Glutamatergic neuron (in vitro differentiated cells): ENCODE results near the gene GOLGA2. TPM values are rescaled to one million over a fixed set of nuclear protein-coding genes. Genes with fewer than 3 reads are reported as not detected.

ENCODE experiments used
- DNase-seq: peaks from one replicate; pipeline ENCODE4 v3.0.0; 2022
- H3K27ac Mint-ChIP-seq: one replicate; pipeline ENCODE4 v1.8.0; 2020; ENCODE audit warnings: mild to moderate bottlenecking, mixed read lengths, inconsistent platforms; ENCODE audit not compliant: unreplicated experiment
- H3K27me3 Mint-ChIP-seq: one replicate; pipeline ENCODE4 v1.8.0; 2020; ENCODE audit warnings: mild to moderate bottlenecking, moderate library complexity, mixed read lengths, inconsistent platforms; ENCODE audit not compliant: unreplicated experiment
- H3K36me3 Mint-ChIP-seq: one replicate; pipeline ENCODE4 v1.8.0; 2020; ENCODE audit warnings: mild to moderate bottlenecking, mixed read lengths, inconsistent platforms; ENCODE audit not compliant: unreplicated experiment
- H3K4me1 Mint-ChIP-seq: one replicate; pipeline ENCODE4 v1.8.0; 2020; ENCODE audit warnings: mild to moderate bottlenecking, low read depth, mixed read lengths, inconsistent platforms; ENCODE audit not compliant: unreplicated experiment
- H3K4me3 Mint-ChIP-seq: one replicate; pipeline ENCODE4 v1.8.0; 2020; ENCODE audit warnings: mild to moderate bottlenecking, mixed read lengths, inconsistent platforms; ENCODE audit not compliant: unreplicated experiment
- H3K9me3 Mint-ChIP-seq: one replicate; pipeline ENCODE4 v1.8.0; 2020; ENCODE audit warnings: mild to moderate bottlenecking, moderate library complexity, mixed read lengths, inconsistent platforms; ENCODE audit not compliant: unreplicated experiment
- CTCF ChIP-seq: fragments of 200-600 bp; sonication (generic); IDR thresholded peaks from one replicate; pipeline ENCODE4 v1.5.0; 2021; ENCODE audit not compliant: partially characterized antibody, unreplicated experiment
- total RNA-seq: library from RNA; stranded (reverse); fragmentation: NEBNext Ultra II Directional; extraction: Animal tissue kit (Norgen Biotek cat#: 25700); gene quantifications from one replicate; pipeline ENCODE4 v1.2.1, GENCODE V29; 2021; ENCODE audit not compliant: unreplicated experiment

Gene GOLGA2
- total RNA-seq, 1 donor from 2014 or later, result 78.3 TPM

GRCh38 chr9:128262687-128263086 is 13.1 kb downstream of the GOLGA2 start:
- TF ChIP-seq CTCF, result no peak
- Mint-ChIP-seq H3K27me3 (peaks cover 13% of the 10 kb centered on the region), H3K9me3 (peaks cover 11% of the 10 kb centered on the region), H3K27ac (no peak overlapping the region), H3K4me1 (peaks cover 7% of the 10 kb centered on the region), H3K36me3 (peaks cover 9% of the 10 kb centered on the region), H3K4me3 (no peak overlapping the region)
- no peak for DNase-seq

GRCh38 chr9:128260340-128260739 is 15.5 kb downstream of the GOLGA2 start:
- no peak for TF ChIP-seq CTCF
- Mint-ChIP-seq H3K27ac (no peak overlapping the region), H3K27me3 (peaks cover 16% of the 10 kb centered on the region), H3K9me3 (peaks cover 8% of the 10 kb centered on the region), H3K4me1 (peaks cover 7% of the 10 kb centered on the region), H3K4me3 (no peak overlapping the region), H3K36me3 (peaks cover 9% of the 10 kb centered on the region)
- no peak for DNase-seq

GRCh38 chr9:128259156-128259555 is 16.7 kb downstream of the GOLGA2 start:
- H3K4me1 Mint-ChIP-seq, result peaks cover 10% of the 10 kb centered on the region
- peak overlapping the region; percentile 59 for H3K27ac Mint-ChIP-seq
- no peak for DNase-seq
- peaks cover 18% of the 10 kb centered on the region for H3K27me3 Mint-ChIP-seq
- H3K36me3 Mint-ChIP-seq, result peaks cover 9% of the 10 kb centered on the region
- no peak for TF ChIP-seq CTCF
- peaks cover 7% of the 10 kb centered on the region for H3K9me3 Mint-ChIP-seq
- no peak overlapping the region for H3K4me3 Mint-ChIP-seq

- H3K4me1 Mint-ChIP-seq, result peaks cover 10% of the 10 kb centered on the region
- H3K9me3 Mint-ChIP-seq, result peaks cover 7% of the 10 kb centered on the region
- peaks cover 22% of the 10 kb centered on the region for H3K27me3 Mint-ChIP-seq
- H3K36me3 Mint-ChIP-seq, result peaks cover 9% of the 10 kb centered on the region
- DNase-seq, result no peak
- TF ChIP-seq CTCF, result no peak
- H3K27ac Mint-ChIP-seq, result no peak overlapping the region
- no peak overlapping the region for H3K4me3 Mint-ChIP-seq
Measured at GRCh38 chr9:128258326-128258725, 17.5 kb downstream of the GOLGA2 start.

GRCh38 chr9:128257907-128258306 is 17.9 kb downstream of the GOLGA2 start:
- no peak for DNase-seq
- Mint-ChIP-seq H3K27me3 (peaks cover 22% of the 10 kb centered on the region), H3K9me3 (peaks cover 7% of the 10 kb centered on the region), H3K4me3 (no peak overlapping the region), H3K4me1 (peaks cover 10% of the 10 kb centered on the region), H3K36me3 (peaks cover 9% of the 10 kb centered on the region), H3K27ac (no peak overlapping the region)
- TF ChIP-seq CTCF, result no peak
